Body of pancreas (tissue), 4 donors: ENCODE data around the gene CNTNAP5.

Source experiments
- CTCF ChIP-seq, 7 experiments: fragments of 450-650 bp in 4 of 7; fragments of 200-600 bp in 3 of 7; sonication (generic) in 3 of 7; IDR thresholded peaks; one replicate each; pipeline ENCODE4 v1.5.1; 2016 to 2019; ENCODE audit warnings: antibody characterized with exemption in 7 of 7
- POLR2A ChIP-seq, 3 donors: fragments of 450-650 bp; IDR thresholded peaks; one replicate each; pipeline ENCODE4 v1.6.1; 2016; ENCODE audit warnings: antibody characterized with exemption in 3 of 3, mild to moderate bottlenecking in 2 of 3

- TF ChIP-seq CTCF (IDR thresholded peaks at IDR 0.05) (no peak), POLR2A (IDR thresholded peaks at IDR 0.05) (no peak)
Observed at GRCh38 chr2:124755386-124755785, 730.3 kb downstream of the CNTNAP5 start.
